ES-I3 (cell line): ENCODE measurements around the gene EXT2.
A peak's percentile ranks its signal among the peaks of the same experiment; 100 is the strongest.

Experiments
- H3K36me3 ChIP-seq: 2 replicates; pipeline ENCODE4 v1.6.1; 2013; ENCODE audit warnings: mild to moderate bottlenecking, low read length, control low read depth, moderate library complexity; ENCODE audit not compliant: insufficient read depth
- H3K4me1 ChIP-seq: 2 replicates; pipeline ENCODE4 v1.6.1; 2013; ENCODE audit warnings: mild to moderate bottlenecking, control low read depth, low read length; ENCODE audit not compliant: insufficient read depth
- H3K9ac ChIP-seq: 2 replicates; pipeline ENCODE4 v1.6.1; 2013; ENCODE audit warnings: low read depth, mild to moderate bottlenecking, low read length, moderate library complexity
- H3K9me3 ChIP-seq: 2 replicates; pipeline ENCODE4 v1.6.1; 2013; ENCODE audit warnings: mild to moderate bottlenecking, low read length, moderate library complexity; ENCODE audit not compliant: control insufficient read depth, insufficient read depth

Gene EXT2

DNA sequence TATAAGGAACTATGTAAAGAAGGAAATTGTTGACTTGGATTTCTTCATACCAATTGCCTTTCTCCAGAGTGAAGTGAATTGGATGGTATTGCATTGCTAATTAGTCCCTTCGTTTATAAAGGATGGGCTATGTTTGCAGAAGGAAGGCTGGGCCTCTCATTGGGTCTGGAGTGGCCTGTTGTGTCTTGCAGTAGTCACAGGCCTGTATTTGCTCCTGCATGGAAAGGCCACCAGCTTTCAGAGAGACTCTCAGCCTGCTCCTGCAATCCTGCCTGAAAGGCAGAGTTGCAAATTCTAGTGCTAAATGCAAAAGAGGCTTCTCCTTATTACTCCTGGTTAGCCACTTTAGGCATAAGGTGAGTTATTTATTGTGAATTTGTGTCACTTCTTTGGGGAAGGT lies 103.8 kb downstream of the EXT2 start:
- 0 out of 2 replicates have a peak overlapping the region, but pooled peaks have one; percentile 19 for H3K9ac ChIP-seq
- 0 out of 2 replicates have a peak, but pooled peaks cover 4% of the 10 kb centered on the region for H3K9me3 ChIP-seq
- 0 out of 2 replicates have a peak, but pooled peaks cover 4% of the 10 kb centered on the region for H3K36me3 ChIP-seq
- peaks cover 20% of the 10 kb centered on the region for H3K4me1 ChIP-seq

- 0 out of 2 replicates have a peak overlapping the region, but pooled peaks have one; percentile 19 for H3K9ac ChIP-seq
- H3K4me1 ChIP-seq = peaks cover 20% of the 10 kb centered on the region
- H3K36me3 ChIP-seq = 0 out of 2 replicates have a peak, but pooled peaks cover 4% of the 10 kb centered on the region
- H3K9me3 ChIP-seq = 0 out of 2 replicates have a peak, but pooled peaks cover 4% of the 10 kb centered on the region
These were observed 104.3 kb downstream of the EXT2 start for GRCh38 chr11:44199816-44200215.

DNA sequence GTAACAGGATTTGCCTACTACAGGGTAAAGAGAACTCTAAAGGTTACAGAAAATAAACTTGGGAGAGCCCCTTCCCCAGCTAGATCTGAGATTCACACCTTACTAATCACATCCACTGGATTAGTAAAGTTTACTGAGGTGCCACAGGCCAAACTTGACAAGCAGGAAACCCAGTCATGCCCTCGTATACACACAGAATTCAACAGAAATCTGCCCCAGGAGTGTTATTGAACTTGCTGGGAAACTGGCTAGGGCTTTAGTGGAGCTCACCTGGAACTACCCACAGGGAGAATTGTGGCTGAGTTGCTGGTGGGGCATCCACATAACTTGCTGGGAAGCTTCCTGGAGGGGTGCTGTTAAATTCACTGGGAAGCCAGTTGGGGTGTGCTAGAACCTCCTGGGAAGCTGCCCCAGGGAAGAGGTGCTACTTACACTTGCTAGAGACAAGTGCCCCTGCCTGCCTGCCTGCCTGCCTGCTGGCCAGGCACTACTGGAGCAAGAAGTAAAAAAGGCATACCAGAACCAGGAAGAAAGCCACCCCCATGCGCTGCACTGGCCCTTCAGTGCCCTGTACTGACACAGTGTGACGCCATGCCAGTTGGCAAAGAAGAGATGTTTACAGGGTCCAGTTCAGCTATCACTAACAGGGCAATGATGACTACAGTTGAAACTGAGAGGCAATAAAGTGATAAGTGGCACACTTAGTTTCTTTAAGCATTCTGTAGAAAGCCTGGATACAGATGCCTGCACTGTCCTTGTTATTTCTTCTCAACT lies 108.0 kb downstream of the EXT2 start:
- Histone ChIP-seq H3K4me1 (peaks cover 20% of the 10 kb centered on the region), H3K9ac (no peak overlapping the region), H3K36me3 (no peaks in the 10 kb centered on the region), H3K9me3 (no peaks in the 10 kb centered on the region)

GRCh38 chr11:44205352-44205751 lies 109.9 kb downstream of the EXT2 start:
- Histone ChIP-seq H3K9ac (no peak overlapping the region), H3K4me1 (peaks cover 6% of the 10 kb centered on the region), H3K9me3 (no peaks in the 10 kb centered on the region), H3K36me3 (no peaks in the 10 kb centered on the region)

DNA sequence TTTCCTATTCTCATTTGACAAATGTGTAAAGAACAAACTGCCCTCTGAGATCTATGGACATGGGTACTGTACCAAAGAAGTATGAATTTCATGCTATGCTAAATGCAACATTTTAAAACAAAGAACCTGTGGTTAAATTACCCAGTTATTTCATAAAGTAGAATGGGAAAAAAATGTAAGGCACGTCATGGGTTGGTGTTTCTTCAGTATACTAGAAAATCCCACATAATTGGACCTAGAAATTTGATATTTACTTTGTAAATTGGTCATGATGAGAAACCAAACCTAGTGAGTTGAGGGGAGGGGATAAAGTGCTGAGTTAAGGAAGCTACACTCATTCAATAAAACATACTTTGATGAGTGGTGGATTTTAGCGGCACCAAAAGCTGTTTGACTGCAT lies 110.4 kb downstream of the EXT2 start:
- no peaks in the 10 kb centered on the region for H3K36me3 ChIP-seq
- no peak overlapping the region for H3K9ac ChIP-seq
- H3K4me1 ChIP-seq = peaks cover under 1% of the 10 kb centered on the region; the same call in 1 of the 2 replicates
- no peaks in the 10 kb centered on the region for H3K9me3 ChIP-seq

- Histone ChIP-seq H3K36me3 (no peaks in the 10 kb centered on the region), H3K9me3 (no peaks in the 10 kb centered on the region), H3K4me1 (no peaks in the 10 kb centered on the region), H3K9ac (no peak overlapping the region)
These were observed 111.8 kb downstream of the EXT2 start for GRCh38 chr11:44207292-44207691.

DNA sequence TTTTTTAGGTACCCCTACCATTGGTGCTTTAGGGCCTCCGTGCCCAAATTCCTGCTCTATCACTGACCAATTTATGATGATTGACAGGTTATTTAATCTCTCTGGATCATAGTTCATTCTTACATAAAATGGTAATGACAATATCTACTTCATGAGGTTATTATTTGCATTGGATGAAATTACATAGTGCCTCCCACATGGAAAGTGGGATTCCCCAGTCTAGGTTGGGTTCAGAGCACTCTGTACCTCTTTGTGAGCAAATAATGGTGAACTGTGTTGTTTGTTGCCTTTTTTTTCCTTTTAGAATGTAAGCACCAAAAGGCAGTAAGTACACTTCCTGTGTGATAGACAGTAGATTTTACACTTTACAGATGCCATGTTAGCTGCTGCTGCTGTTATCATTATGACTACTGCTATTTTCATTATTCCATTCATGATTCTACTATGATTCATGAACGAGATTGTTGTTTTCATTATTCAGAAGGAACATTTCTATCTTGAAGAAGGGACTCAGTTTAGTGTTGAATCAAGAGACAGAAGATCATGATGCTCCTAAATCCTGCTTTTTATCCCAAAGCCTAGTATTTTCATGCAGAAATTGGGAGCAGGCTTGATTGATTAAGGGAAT lies 113.6 kb downstream of the EXT2 start:
- H3K9ac ChIP-seq = no peak overlapping the region
- H3K36me3 ChIP-seq = no peaks in the 10 kb centered on the region
- H3K4me1 ChIP-seq = no peaks in the 10 kb centered on the region
- H3K9me3 ChIP-seq = no peaks in the 10 kb centered on the region; the same call in 1 of the 2 replicates

GRCh38 chr11:44212128-44212527 lies 116.7 kb downstream of the EXT2 start:
- H3K9me3 ChIP-seq = no peaks in the 10 kb centered on the region; the same call in 1 of the 2 replicates
- H3K36me3 ChIP-seq = no peaks in the 10 kb centered on the region
- H3K9ac ChIP-seq = no peak overlapping the region
- H3K4me1 ChIP-seq = no peaks in the 10 kb centered on the region

DNA sequence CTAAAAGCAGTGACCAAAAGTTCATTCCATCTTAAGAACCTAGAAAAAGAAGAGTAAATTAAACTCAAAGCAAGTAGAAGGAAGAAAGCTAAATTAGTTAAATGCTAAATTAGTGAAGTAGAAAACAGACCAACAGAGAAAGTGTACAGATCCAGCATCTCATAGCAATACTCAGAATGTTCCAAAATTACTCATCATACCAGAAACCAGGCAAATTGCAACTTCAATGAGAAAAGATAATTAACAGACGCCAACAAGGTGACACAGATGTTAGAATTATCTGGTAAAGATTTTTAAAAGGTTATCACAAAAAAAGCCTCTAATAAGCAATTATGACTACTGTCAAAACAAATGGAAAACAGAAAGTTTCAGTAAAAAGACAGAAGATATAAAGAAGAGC lies 117.7 kb downstream of the EXT2 start:
- H3K4me1 ChIP-seq = no peaks in the 10 kb centered on the region
- H3K36me3 ChIP-seq = no peaks in the 10 kb centered on the region
- H3K9ac ChIP-seq = no peak overlapping the region
- no peaks in the 10 kb centered on the region; the same call in 1 of the 2 replicates for H3K9me3 ChIP-seq

GRCh38 chr11:44217432-44217831 lies 122.0 kb downstream of the EXT2 start:
- Histone ChIP-seq H3K9ac (no peak overlapping the region), H3K9me3 (no peaks in the 10 kb centered on the region; the same call in 1 of the 2 replicates), H3K4me1 (no peaks in the 10 kb centered on the region; the same call in 1 of the 2 replicates), H3K36me3 (no peaks in the 10 kb centered on the region)

- Histone ChIP-seq H3K4me1 (no peaks in the 10 kb centered on the region; the same call in 1 of the 2 replicates), H3K9ac (no peak overlapping the region), H3K9me3 (no peaks in the 10 kb centered on the region), H3K36me3 (no peaks in the 10 kb centered on the region)
These were observed 124.6 kb downstream of the EXT2 start for GRCh38 chr11:44219830-44220796.

DNA sequence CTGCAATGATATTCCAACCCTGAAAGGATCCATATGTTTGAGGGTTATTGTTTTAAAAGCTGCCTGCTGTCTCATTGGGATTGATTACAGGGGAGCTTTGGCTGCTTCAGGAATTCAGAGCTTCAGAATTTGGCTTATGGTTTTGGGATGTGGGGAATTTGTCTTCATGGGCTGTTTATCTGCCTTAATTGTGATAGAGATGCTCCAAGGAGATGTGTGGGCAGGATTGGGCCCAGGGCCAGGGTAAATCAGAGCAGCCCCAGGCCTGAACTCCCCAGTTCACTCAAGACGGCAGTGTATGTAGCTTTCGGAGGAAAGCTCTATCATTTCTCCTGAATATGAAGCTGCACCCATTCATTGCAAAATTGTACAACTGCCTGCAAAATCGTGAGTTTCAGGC lies 126.0 kb downstream of the EXT2 start:
- H3K9ac ChIP-seq = no peak overlapping the region
- H3K4me1 ChIP-seq = no peaks in the 10 kb centered on the region; the same call in 1 of the 2 replicates
- H3K36me3 ChIP-seq = no peaks in the 10 kb centered on the region
- no peaks in the 10 kb centered on the region for H3K9me3 ChIP-seq

DNA sequence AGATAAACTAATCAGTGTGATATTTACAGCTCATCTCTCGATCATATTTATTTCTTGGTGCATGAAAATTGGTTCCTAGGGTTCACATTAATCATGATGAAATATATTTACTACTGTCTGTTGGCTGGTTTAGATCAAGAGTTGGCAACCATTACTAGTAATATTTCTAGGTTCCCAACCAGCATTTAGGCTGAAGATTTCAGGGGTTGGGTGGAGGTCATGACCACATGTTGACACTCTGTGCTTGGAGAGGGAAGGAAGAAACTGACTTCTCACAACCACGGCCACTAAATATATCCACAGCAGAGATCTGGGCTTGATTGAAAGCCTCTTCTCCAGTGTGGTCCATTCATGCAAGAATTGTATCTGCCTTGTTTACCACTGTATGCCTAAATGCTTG lies 126.5 kb downstream of the EXT2 start:
- Histone ChIP-seq H3K9me3 (no peaks in the 10 kb centered on the region), H3K9ac (no peak overlapping the region), H3K4me1 (no peaks in the 10 kb centered on the region; the same call in 1 of the 2 replicates), H3K36me3 (no peaks in the 10 kb centered on the region)

DNA sequence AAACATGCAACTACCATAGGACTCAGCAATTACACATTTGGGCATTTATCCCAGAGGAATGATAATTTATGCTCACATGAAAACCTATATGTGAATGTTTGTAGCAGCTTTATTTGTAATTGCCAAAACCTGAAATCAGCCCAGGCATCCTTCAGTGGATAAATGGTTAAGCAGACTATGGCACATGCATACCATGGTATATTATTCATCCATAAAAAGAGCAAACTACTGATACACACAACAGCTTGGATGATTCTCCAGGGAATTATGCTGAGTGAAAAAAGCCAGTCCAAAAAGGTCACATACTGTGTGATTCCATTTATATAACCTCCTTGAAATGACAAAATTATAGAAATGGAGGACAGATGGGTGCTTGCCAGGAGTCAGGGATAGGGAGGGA lies 127.8 kb downstream of the EXT2 start:
- H3K4me1 ChIP-seq = no peaks in the 10 kb centered on the region; the same call in 1 of the 2 replicates
- H3K9ac ChIP-seq = no peak overlapping the region
- no peaks in the 10 kb centered on the region for H3K36me3 ChIP-seq
- H3K9me3 ChIP-seq = no peaks in the 10 kb centered on the region
